Caco-2 (cell line): ENCODE measurements around the gene ANKRD12. TPM values are rescaled to one million over a fixed set of nuclear protein-coding genes. Genes with fewer than 3 reads are reported as not detected.

Source experiments
- BruUV-seq: library from RNA; stranded (reverse); fragments of 400-500 nt; replicated peaks from 2 replicates; lab custom pipeline; 2021; lab: Mats Ljungman, UMichigan
- CTCF ChIA-PET: fragments of 300-600 bp; sonication (Branson Sonifier 250); formaldehyde crosslinking; loops from one replicate; lab custom pipeline; 2022; ENCODE audit warnings: antibody characterized with exemption; lab: Charles Lee
- POLR2A ChIA-PET: fragments of 300-600 bp; sonication (Branson Sonifier 250); formaldehyde crosslinking; loops from one replicate; lab custom pipeline; 2022; ENCODE audit warnings: antibody characterized with exemption; lab: Charles Lee
- DNase-seq, 2 experiments: peaks; one replicate each; pipeline versions ENCODE4 v3.0.0 to v3.0.0-alpha.2; 2020 to 2022
- H3K27me3 ChIP-seq: replicated peaks from 2 replicates; pipeline ENCODE4 v1.6.0; 2011; ENCODE audit warnings: low read length; ENCODE audit not compliant: control insufficient read depth, insufficient read depth
- H3K36me3 ChIP-seq: 2 replicates; pipeline ENCODE4 v1.5.1; 2011; ENCODE audit warnings: low read length; ENCODE audit not compliant: control insufficient read depth, insufficient read depth
- H3K4me1 ChIP-seq: fragments of 250-450 bp; sonication (Bioruptor Pico); 2 replicates; pipeline ENCODE4 v1.5.1; 2020; ENCODE audit warnings: mild to moderate bottlenecking
- H3K4me3 ChIP-seq: 2 replicates; pipeline ENCODE4 v1.5.1; 2011; ENCODE audit warnings: low read depth, mild to moderate bottlenecking, control low read depth, low read length
- H3K9me3 ChIP-seq: fragments of 250-450 bp; sonication (Bioruptor Pico); 2 replicates; pipeline ENCODE4 v1.5.1; 2020; ENCODE audit warnings: mild to moderate bottlenecking, moderate library complexity
- H3K27ac Mint-ChIP-seq: one replicate; pipeline ENCODE4 v1.8.0; 2022; ENCODE audit warnings: mixed read lengths; ENCODE audit not compliant: unreplicated experiment
- H3K27me3 Mint-ChIP-seq: one replicate; pipeline ENCODE4 v1.8.0; 2022; ENCODE audit warnings: mixed read lengths; ENCODE audit not compliant: insufficient read depth, unreplicated experiment
- H3K36me3 Mint-ChIP-seq: one replicate; pipeline ENCODE4 v1.8.0; 2022; ENCODE audit warnings: mild to moderate bottlenecking, mixed read lengths; ENCODE audit not compliant: insufficient read depth, unreplicated experiment
- H3K4me1 Mint-ChIP-seq: one replicate; pipeline ENCODE4 v1.8.0; 2022; ENCODE audit warnings: low read depth, mixed read lengths; ENCODE audit not compliant: unreplicated experiment
- H3K4me3 Mint-ChIP-seq: one replicate; pipeline ENCODE4 v1.8.0; 2022; ENCODE audit warnings: mild to moderate bottlenecking, moderate library complexity, mixed read lengths; ENCODE audit not compliant: unreplicated experiment
- H3K9me3 Mint-ChIP-seq: one replicate; pipeline ENCODE4 v1.8.0; 2022; ENCODE audit warnings: mixed read lengths; ENCODE audit not compliant: unreplicated experiment
- CTCF ChIP-seq, 2 experiments: fragments of 200-600 bp in 1 of 2; IDR thresholded peaks; 1 replicate in 1 of 2; 2 replicates in 1 of 2; pipeline versions ENCODE4 v1.5.1 to v1.8.0; 2011 to 2022; ENCODE audit warnings: antibody characterized with exemption in 1 of 2, control low read depth in 1 of 2, inconsistent platforms in 1 of 2, low read depth in 1 of 2, low read length in 1 of 2, mild to moderate bottlenecking in 1 of 2, moderate library complexity in 1 of 2; ENCODE audit not compliant: insufficient read depth in 1 of 2, severe bottlenecking in 1 of 2, unreplicated experiment in 1 of 2
- intact Hi-C: fragments of 100-400 bp; cut with micrococcal nuclease; formaldehyde crosslinking; loops from one replicate; pipeline ENCODE4 v1.10.0; 2022; ENCODE audit not compliant: unreplicated experiment
- total RNA-seq: library from RNA; stranded (reverse); gene quantifications from 2 replicates; pipeline ENCODE4 v1.2.3, GENCODE V29; 2022

The ANKRD12 gene
- total RNA-seq, 1 experiment from 2014 or later = 33.2 TPM

DNA sequence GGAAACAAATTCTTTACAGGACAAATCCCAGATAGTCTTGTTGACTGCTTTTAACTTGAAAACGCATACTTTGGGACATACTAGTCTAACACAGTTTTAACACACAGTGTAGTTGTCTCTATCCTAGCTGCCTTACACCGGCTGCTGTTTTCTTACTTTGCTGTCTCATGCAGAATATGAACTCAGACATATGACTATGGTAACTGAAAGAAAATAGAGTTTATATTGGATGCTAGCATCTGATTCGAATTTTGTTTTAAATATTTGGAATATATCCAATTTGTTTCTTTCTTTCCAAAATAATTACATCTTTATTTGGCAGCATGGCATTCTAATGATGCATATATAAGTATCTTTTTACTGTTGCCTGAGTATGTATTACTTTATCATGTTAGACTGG lies 69.8 kb downstream of the ANKRD12 start:
- Mint-ChIP-seq H3K4me1 (no peaks in the 10 kb centered on the region), H3K9me3 (no peaks in the 10 kb centered on the region), H3K27ac (no peak overlapping the region), H3K27me3 (no peaks in the 10 kb centered on the region), H3K36me3 (peaks cover 4% of the 10 kb centered on the region), H3K4me3 (no peak overlapping the region)
- TF ChIP-seq CTCF (IDR thresholded peaks at IDR 0.05; ENCODE audit: insufficient read depth in 1 of 2, low read depth in 1 of 2, low read length in 1 of 2, severe bottlenecking in 1 of 2, unreplicated experiment in 1 of 2) = no peak
- CTCF ChIA-PET = no interaction called here
- Histone ChIP-seq H3K4me1 (no peaks in the 10 kb centered on the region), H3K36me3 (no peaks in the 10 kb centered on the region), H3K27me3 (no peaks in the 10 kb centered on the region), H3K4me3 (no peak overlapping the region), H3K9me3 (no peaks in the 10 kb centered on the region)
- BruUV-seq = no TSS peak
- intact Hi-C loops = no loop called here
- no peak for DNase-seq
- POLR2A ChIA-PET = no interaction called here

DNA sequence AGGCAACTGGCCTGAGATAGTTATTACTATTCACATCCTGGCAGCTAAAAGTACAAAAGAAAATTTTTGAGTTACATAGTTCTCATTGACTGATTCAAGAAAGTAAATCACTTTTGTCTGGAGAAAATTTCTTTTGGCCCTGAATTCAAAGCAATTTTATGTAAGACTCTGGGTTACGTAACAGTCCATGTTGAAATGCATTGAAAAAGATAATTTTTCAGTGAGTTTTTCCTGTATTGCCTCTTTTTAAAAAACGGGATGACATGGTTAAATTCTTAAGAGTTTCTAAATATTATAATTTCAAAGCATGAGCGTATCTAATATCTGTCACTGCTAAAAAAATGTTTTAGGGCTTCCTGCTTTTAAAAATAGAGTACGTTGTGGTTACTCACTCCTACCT lies 72.7 kb downstream of the ANKRD12 start:
- intact Hi-C loops = no loop called here
- H3K4me3 Mint-ChIP-seq = no peak overlapping the region

DNA sequence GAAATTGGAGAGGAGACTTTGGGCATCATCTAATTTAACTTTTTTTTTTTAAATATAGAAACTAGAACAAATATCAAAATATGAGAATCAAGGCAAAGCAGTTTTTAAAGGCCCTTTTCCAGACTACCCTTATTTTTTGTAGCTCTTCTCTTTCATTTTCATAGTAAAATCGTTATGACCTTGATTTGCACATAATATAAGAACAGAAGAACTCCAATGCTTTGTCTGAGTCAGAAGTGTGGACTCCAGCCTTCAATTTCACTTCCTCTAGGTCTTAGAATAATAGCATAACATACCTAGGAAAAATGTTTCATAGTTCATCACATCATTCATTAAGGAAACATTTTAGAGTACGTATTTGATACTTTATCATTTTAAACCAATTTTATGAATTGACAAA lies 74.4 kb downstream of the ANKRD12 start:
- H3K36me3 ChIP-seq = no peaks in the 10 kb centered on the region
- Mint-ChIP-seq H3K4me3 (no peak overlapping the region), H3K9me3 (no peaks in the 10 kb centered on the region), H3K27me3 (no peaks in the 10 kb centered on the region), H3K27ac (no peak overlapping the region), H3K36me3 (peaks cover 18% of the 10 kb centered on the region), H3K4me1 (peaks cover 8% of the 10 kb centered on the region)
- intact Hi-C loops = loop anchor here (10.0 kb wide), 1 partner anchor 124 kb away; the partner anchor contains the start of gene TWSG1
- no peaks in the 10 kb centered on the region for H3K9me3 ChIP-seq
- POLR2A ChIA-PET = no interaction called here
- DNase-seq = no peak
- no peak overlapping the region for H3K4me3 ChIP-seq
- H3K27me3 ChIP-seq = no peaks in the 10 kb centered on the region
- CTCF ChIA-PET = no interaction called here
- no TSS peak for BruUV-seq
- TF ChIP-seq CTCF (IDR thresholded peaks at IDR 0.05; ENCODE audit: insufficient read depth in 1 of 2, low read depth in 1 of 2, low read length in 1 of 2, severe bottlenecking in 1 of 2, unreplicated experiment in 1 of 2) = no peak
- H3K4me1 ChIP-seq = no peaks in the 10 kb centered on the region

More for the DNA sequence above, 72.7 kb downstream of the ANKRD12 start:
- Mint-ChIP-seq H3K36me3 (peaks cover 5% of the 10 kb centered on the region), H3K27me3 (no peaks in the 10 kb centered on the region), H3K9me3 (no peaks in the 10 kb centered on the region), H3K4me1 (peaks cover under 1% of the 10 kb centered on the region), H3K27ac (no peak overlapping the region)
- Histone ChIP-seq H3K4me3 (no peak overlapping the region), H3K27me3 (no peaks in the 10 kb centered on the region), H3K36me3 (no peaks in the 10 kb centered on the region), H3K4me1 (no peaks in the 10 kb centered on the region), H3K9me3 (no peaks in the 10 kb centered on the region)
- DNase-seq = no peak
- no peak for TF ChIP-seq CTCF (IDR thresholded peaks at IDR 0.05; ENCODE audit: insufficient read depth in 1 of 2, low read depth in 1 of 2, low read length in 1 of 2, severe bottlenecking in 1 of 2, unreplicated experiment in 1 of 2)
- CTCF ChIA-PET = no interaction called here
- POLR2A ChIA-PET = no interaction called here
- no TSS peak for BruUV-seq
